ENCODE results near the gene PLGRKT.

DNA sequence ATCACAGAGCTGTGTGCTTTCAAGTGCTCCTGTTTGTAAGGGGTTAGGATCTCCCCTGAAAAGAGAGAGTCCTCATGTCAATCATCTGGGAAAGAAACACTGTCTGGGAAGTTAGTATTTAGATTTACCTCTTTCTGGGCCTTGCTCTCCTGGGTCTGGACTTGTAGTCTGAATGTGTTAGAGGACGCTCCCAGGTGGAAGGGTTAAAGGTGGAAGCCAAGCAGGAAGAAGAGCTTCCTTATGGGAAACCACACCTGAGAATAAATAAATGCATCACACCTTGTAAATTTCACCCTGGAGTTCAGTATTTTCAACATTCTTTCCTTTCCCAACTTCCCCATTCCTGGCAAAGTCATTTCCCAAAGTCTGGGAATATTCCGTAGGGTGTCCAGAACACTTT, 1.3 kb downstream of the PLGRKT start:
- TF ChIP-seq, protein P1, sequence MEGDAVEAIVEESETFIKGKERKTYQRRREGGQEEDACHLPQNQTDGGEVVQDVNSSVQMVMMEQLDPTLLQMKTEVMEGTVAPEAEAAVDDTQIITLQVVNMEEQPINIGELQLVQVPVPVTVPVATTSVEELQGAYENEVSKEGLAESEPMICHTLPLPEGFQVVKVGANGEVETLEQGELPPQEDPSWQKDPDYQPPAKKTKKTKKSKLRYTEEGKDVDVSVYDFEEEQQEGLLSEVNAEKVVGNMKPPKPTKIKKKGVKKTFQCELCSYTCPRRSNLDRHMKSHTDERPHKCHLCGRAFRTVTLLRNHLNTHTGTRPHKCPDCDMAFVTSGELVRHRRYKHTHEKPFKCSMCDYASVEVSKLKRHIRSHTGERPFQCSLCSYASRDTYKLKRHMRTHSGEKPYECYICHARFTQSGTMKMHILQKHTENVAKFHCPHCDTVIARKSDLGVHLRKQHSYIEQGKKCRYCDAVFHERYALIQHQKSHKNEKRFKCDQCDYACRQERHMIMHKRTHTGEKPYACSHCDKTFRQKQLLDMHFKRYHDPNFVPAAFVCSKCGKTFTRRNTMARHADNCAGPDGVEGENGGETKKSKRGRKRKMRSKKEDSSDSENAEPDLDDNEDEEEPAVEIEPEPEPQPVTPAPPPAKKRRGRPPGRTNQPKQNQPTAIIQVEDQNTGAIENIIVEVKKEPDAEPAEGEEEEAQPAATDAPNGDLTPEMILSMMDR (IDR thresholded peaks at IDR 0.05): no peak
- TF ChIP-seq, protein P2, sequence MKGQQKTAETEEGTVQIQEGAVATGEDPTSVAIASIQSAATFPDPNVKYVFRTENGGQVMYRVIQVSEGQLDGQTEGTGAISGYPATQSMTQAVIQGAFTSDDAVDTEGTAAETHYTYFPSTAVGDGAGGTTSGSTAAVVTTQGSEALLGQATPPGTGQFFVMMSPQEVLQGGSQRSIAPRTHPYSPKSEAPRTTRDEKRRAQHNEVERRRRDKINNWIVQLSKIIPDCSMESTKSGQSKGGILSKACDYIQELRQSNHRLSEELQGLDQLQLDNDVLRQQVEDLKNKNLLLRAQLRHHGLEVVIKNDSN (CRISPR knock-in tag; IDR thresholded peaks at IDR 0.05): no peak
- TF ChIP-seq ZNF121 (CRISPR knock-in tag; IDR thresholded peaks at IDR 0.05) (no peak), NFYB (CRISPR knock-in tag; conservative IDR thresholded peaks at IDR 0.05; ENCODE audit: low read depth) (no peak), ZBTB21 (CRISPR knock-in tag; IDR thresholded peaks at IDR 0.05; ENCODE audit: borderline replicate concordance) (no peak), OVOL2 (CRISPR knock-in tag; IDR thresholded peaks at IDR 0.05; ENCODE audit: borderline replicate concordance) (no peak), RELA (CRISPR knock-in tag; IDR thresholded peaks at IDR 0.05; ENCODE audit: borderline replicate concordance) (no peak), ZNF416 (CRISPR knock-in tag; IDR thresholded peaks at IDR 0.05) (no peak), ZNF423 (CRISPR knock-in tag; IDR thresholded peaks at IDR 0.05) (no peak), KAT7 (CRISPR knock-in tag; IDR thresholded peaks at IDR 0.05; ENCODE audit: borderline replicate concordance) (no peak)
- TF ChIP-seq, protein P3, sequence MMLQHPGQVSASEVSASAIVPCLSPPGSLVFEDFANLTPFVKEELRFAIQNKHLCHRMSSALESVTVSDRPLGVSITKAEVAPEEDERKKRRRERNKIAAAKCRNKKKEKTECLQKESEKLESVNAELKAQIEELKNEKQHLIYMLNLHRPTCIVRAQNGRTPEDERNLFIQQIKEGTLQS (CRISPR knock-in tag; conservative IDR thresholded peaks at IDR 0.05): no peak
- TF ChIP-seq, protein P4, sequence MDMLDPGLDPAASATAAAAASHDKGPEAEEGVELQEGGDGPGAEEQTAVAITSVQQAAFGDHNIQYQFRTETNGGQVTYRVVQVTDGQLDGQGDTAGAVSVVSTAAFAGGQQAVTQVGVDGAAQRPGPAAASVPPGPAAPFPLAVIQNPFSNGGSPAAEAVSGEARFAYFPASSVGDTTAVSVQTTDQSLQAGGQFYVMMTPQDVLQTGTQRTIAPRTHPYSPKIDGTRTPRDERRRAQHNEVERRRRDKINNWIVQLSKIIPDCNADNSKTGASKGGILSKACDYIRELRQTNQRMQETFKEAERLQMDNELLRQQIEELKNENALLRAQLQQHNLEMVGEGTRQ (CRISPR knock-in tag; IDR thresholded peaks at IDR 0.05): no peak
